ENCODE measurements around the gene RPS6KA6. TPM values are rescaled to one million over a fixed set of nuclear protein-coding genes. Genes with fewer than 3 reads are reported as not detected.
"Not testable (repeated sequence)": the region's sequence is repeated elsewhere in the genome, so short reads cannot be mapped to it uniquely, and the experiment has no call there.

RPS6KA6 gene
- total RNA-seq, 3 donors from 2014 or later: 0.13 to 0.33 (median 0.16) TPM

DNA sequence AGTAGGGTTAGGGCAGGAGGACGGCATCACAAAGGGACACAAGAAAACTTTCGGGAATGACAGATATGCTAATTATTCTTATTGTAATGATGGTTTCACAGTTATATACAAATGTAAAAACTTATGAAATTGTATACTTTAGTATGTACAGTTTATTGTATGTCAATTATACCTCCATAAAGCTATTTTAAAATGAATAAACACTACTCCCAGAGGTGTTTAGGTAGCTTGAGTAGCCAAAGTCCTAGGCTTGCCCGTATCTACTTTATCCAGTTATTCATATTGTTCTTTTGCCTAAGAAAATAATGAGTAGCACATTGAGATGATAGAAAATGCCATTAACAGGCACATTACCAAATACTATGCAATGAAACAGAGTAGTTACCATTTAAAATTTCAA is 43.0 kb downstream of the RPS6KA6 start:
- no peaks in the 10 kb centered on the region for H3K27me3 Mint-ChIP-seq (ENCODE audit: low read depth)
- no peak for DNase-seq
- no peaks in the 10 kb centered on the region for H3K36me3 Mint-ChIP-seq (ENCODE audit: insufficient read depth)
- no peak overlapping the region for H3K4me3 Mint-ChIP-seq
- ATAC-seq: no peak
- H3K9me3 Mint-ChIP-seq: no peaks in the 10 kb centered on the region
- H3K4me1 Mint-ChIP-seq (ENCODE audit: low read depth): no peaks in the 10 kb centered on the region

DNA sequence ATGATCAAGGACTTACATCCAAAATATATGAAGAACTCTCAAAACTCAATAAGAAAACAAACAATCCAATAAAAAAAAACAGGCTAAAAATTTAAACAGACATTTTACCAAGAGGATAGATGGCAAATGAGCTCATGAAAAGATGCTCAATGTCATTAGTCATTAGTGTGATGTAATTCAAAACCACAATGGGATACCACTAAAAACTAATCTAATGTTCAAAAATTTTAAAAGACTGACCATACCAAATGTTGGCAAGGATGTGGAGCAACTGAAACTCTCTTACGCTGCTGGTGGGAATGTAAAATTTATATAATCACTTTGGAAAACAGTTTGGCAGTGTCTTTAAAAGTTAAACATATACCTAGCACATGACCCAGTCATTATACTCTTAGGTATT is 43.7 kb downstream of the RPS6KA6 start:
- no peaks in the 10 kb centered on the region for H3K4me1 Mint-ChIP-seq (ENCODE audit: low read depth)
- no peaks in the 10 kb centered on the region for H3K9me3 Mint-ChIP-seq
- H3K36me3 Mint-ChIP-seq (ENCODE audit: insufficient read depth): no peaks in the 10 kb centered on the region
- H3K4me3 Mint-ChIP-seq: no peak overlapping the region
- H3K27me3 Mint-ChIP-seq (ENCODE audit: low read depth): no peaks in the 10 kb centered on the region
- ATAC-seq (no peak), DNase-seq (no peak)

DNA sequence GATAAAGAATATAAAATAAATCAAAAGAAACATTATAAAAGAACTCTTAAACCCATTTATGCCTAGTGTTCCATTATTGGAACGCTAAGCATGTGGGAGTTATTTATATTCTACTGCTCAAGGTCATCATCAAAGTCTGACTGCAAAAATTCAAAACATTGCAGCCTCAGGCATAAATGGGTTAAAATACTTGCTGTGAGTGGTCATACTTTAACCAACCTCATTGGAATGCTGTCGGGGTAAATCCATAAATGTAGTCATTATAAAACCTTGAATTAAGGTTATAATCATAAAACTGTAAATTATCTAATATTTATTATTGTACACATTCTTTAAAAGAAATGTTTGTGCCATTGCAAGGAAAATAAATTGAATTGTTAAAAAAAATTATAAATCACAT is 55.0 kb downstream of the RPS6KA6 start:
- H3K9me3 Mint-ChIP-seq: no peaks in the 10 kb centered on the region
- H3K36me3 Mint-ChIP-seq (ENCODE audit: insufficient read depth): no peaks in the 10 kb centered on the region
- H3K4me1 Mint-ChIP-seq (ENCODE audit: low read depth): no peaks in the 10 kb centered on the region

DNA sequence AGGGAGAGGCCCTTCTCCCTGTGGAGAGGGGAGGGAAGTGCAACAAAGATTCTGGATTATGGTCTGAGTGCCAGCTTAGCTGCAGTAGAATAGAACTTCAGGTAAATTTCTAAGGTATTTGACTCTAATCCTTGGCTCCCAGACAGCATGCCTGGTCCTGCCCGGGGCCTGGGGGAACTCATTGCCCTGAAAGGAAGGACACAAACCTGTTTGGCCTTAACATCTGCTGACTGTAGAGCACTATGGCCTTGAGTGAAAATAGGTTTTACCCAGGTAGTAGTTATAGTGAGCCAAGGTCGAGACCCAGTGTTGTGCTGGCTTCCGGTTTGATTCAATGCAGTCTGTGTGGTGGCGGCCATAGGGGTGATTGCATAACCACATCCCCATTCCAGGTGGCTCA is 64.4 kb downstream of the RPS6KA6 start:
- no peaks in the 10 kb centered on the region for H3K36me3 Mint-ChIP-seq (ENCODE audit: insufficient read depth)
- DNase-seq: no peak
- ATAC-seq: no peak
- H3K4me1 Mint-ChIP-seq (ENCODE audit: low read depth): no peaks in the 10 kb centered on the region
- no peaks in the 10 kb centered on the region for H3K9me3 Mint-ChIP-seq
- no peak overlapping the region for H3K4me3 Mint-ChIP-seq
- H3K27me3 Mint-ChIP-seq (ENCODE audit: low read depth): no peaks in the 10 kb centered on the region

More for the DNA sequence above, 55.0 kb downstream of the RPS6KA6 start:
- Mint-ChIP-seq H3K27me3 (ENCODE audit: low read depth) (no peaks in the 10 kb centered on the region), H3K4me3 (no peak overlapping the region)
- no peak for ATAC-seq
- no peak for DNase-seq

DNA sequence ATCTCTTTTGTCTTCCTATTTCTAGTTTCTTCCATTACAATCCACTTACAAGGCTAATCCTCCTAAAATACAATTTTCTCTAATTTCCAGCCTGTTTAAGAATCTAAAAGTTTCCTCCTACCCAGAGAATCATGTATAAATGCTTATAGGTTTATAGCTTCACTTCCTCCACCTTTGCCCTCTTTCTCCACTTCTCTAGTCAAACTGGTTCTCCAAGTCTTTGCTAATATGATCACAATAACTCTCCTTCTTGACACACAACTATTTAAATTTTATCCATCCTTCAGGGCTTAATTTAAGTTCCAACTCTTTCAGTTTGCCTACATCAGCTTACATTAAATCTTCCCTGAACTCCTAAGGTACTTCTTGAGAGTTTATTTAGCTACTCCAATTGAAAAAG is 69.2 kb downstream of the RPS6KA6 start:
- Mint-ChIP-seq H3K36me3 (ENCODE audit: insufficient read depth) (no peaks in the 10 kb centered on the region), H3K4me1 (ENCODE audit: low read depth) (no peaks in the 10 kb centered on the region)

DNA sequence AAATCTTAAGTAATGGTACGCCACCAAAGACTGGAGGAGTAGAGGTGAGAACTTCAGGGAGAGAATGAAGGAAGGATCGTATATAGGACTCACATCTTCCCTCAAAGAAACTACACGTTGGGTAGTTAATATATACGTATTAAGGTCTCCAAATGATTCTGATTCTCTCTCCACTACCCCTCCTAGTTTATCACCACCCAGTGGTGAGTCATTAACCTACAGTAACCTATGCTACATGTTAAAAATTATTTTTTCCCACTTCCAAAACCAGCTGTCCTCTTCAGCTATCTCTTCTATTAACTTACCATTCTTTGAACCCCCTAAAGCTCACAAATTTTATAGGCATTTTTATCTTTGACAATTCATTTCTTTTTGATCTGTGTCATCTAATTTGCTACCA is 69.7 kb downstream of the RPS6KA6 start:
- Mint-ChIP-seq H3K36me3 (ENCODE audit: insufficient read depth) (no peaks in the 10 kb centered on the region), H3K4me1 (ENCODE audit: low read depth) (no peaks in the 10 kb centered on the region), H3K4me3 (no peak overlapping the region), H3K27me3 (ENCODE audit: low read depth) (no peaks in the 10 kb centered on the region), H3K9me3 (no peaks in the 10 kb centered on the region)
- no peak for DNase-seq
- ATAC-seq: no peak

More for the DNA sequence above, 69.2 kb downstream of the RPS6KA6 start:
- no peak for DNase-seq
- no peak for ATAC-seq
- no peak overlapping the region for H3K4me3 Mint-ChIP-seq
- no peaks in the 10 kb centered on the region for H3K9me3 Mint-ChIP-seq
- H3K27me3 Mint-ChIP-seq (ENCODE audit: low read depth): no peaks in the 10 kb centered on the region

DNA sequence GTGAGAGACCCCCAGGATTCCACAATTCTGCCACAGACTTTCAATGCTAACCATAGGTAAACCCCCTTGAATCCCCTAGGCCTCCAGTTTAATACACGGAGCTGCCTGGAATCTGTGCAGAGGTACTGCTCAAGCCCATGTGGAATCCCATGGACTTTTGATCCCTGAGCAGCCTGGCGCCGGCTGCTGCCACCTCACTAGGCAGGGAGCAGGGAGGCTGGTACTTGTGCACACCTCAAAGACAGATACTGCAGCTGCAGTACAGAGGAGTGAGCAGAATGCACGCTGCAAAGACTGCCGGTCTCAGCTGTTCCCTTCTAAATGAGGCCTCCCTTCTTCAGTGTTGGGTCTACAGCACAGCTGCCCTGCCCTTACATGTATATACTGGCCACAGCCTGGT is 79.4 kb downstream of the RPS6KA6 start:
- Mint-ChIP-seq H3K4me1 (ENCODE audit: low read depth) (no peaks in the 10 kb centered on the region), H3K36me3 (ENCODE audit: insufficient read depth) (no peaks in the 10 kb centered on the region), H3K27me3 (ENCODE audit: low read depth) (no peaks in the 10 kb centered on the region), H3K4me3 (no peak overlapping the region), H3K9me3 (peaks cover 5% of the 10 kb centered on the region)
- no peak for DNase-seq
- ATAC-seq: no peak

DNA sequence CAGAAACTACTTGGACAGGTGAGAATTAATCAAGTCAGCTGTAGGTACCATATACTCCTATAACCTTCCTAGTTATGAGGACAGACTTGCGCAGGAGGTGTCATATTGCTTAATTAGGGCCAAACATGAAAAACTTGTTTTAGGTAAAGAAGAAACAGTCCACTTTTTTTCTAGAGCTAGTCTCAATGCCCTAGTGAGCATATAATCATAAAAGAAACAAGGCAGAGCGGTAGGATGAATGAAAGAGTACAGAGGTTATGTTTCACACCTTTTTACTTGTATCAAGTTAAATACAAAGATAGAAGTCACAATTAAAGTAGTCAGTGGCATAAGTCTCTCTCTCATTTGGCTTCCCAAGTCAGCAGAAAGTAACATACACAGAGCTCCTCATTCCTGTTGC is 88.9 kb downstream of the RPS6KA6 start:
- Mint-ChIP-seq H3K4me3 (no peak overlapping the region), H3K4me1 (ENCODE audit: low read depth) (no peaks in the 10 kb centered on the region), H3K27me3 (ENCODE audit: low read depth) (no peaks in the 10 kb centered on the region), H3K9me3 (no peaks in the 10 kb centered on the region), H3K36me3 (ENCODE audit: insufficient read depth) (no peaks in the 10 kb centered on the region)
- DNase-seq (no peak), ATAC-seq (no peak)

DNA sequence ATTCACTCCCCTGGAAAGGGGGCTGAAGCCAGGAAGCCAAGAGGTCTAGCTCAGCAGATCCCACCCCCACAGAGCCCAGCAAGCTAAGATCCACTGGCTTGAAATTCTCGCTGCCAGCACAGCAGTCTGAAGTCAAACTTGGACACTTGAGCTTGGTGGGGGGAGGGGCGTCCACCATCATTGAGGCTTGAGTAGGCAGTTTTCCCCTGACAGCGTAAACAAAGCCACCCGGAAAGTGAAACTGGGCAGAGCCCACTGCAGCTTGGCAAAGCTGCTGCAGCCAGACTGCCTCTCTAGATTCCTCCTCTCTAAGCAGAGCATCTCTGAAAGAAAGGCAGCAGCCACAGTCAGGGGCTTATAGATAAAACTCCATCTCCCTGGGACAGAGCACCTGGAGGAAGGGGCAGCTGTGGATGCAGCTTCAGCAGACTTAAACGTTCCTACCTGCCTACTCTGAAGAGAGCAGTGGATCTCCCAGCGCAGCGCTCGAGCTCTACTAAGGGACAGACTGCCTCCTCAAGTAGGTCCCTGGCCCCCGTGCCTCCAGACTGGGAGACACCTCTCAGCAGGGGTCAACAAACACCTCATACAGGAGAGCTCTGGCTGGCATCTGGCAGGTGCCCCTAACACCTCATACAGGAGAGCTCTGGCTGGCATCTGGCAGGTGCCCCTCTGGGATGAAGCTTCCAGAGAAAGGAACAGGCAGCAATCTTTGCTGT is 108.4 kb downstream of the RPS6KA6 start:
- DNase-seq; H3K27me3 Mint-ChIP-seq (ENCODE audit: low read depth); H3K4me3 Mint-ChIP-seq; ATAC-seq; H3K36me3 Mint-ChIP-seq (ENCODE audit: insufficient read depth); H3K4me1 Mint-ChIP-seq (ENCODE audit: low read depth): not testable (repeated sequence)
- peaks cover 13% of the 10 kb centered on the region for H3K9me3 Mint-ChIP-seq

DNA sequence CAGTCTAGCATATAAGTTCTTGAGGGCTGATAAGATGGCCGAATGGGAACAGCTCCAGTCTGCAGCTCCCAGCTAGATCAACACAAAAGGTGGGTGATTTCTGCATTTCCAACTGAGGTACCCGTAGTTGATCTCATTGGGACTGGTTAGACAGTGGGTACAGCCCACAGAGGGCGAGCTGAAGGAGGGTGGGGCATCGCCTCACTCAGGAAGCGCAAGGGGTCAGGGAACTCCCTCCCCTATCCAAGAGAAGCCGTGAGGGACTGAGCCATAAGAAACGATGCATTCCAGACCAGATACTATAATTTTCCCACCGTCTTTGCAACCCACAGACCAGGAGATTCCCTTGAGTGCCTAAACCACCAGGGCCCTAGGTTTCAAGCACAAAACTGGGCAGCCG is 109.0 kb downstream of the RPS6KA6 start:
- Mint-ChIP-seq H3K4me3 (no peak overlapping the region), H3K4me1 (ENCODE audit: low read depth) (no peaks in the 10 kb centered on the region), H3K9me3 (peaks cover 11% of the 10 kb centered on the region), H3K36me3 (ENCODE audit: insufficient read depth) (no peaks in the 10 kb centered on the region), H3K27me3 (ENCODE audit: low read depth) (no peaks in the 10 kb centered on the region)
- ATAC-seq: no peak
- DNase-seq: no peak

DNA sequence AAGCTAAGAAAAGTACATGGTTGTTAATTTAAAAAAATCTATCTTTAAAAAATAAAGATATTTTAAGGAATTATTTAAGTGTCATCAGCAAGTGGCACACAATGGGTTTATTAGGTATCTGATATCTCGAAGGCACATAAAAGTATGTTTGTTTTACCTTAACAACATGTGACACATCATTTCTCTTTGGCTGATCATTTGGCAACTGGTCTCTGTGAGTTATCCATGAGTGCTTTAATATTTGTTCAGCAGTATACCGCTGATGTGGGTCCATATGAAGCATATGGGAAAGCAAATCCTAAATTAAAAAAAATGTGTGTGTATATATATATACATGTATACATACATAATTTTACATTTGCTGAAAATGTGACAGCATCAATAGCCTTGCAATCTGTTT is 123.2 kb downstream of the RPS6KA6 start:
- no peaks in the 10 kb centered on the region for H3K36me3 Mint-ChIP-seq (ENCODE audit: insufficient read depth)
- H3K9me3 Mint-ChIP-seq: no peaks in the 10 kb centered on the region
- H3K4me3 Mint-ChIP-seq: no peak overlapping the region
- no peaks in the 10 kb centered on the region for H3K4me1 Mint-ChIP-seq (ENCODE audit: low read depth)
- ATAC-seq: no peak
- H3K27me3 Mint-ChIP-seq (ENCODE audit: low read depth): no peaks in the 10 kb centered on the region
- no peak for DNase-seq

DNA sequence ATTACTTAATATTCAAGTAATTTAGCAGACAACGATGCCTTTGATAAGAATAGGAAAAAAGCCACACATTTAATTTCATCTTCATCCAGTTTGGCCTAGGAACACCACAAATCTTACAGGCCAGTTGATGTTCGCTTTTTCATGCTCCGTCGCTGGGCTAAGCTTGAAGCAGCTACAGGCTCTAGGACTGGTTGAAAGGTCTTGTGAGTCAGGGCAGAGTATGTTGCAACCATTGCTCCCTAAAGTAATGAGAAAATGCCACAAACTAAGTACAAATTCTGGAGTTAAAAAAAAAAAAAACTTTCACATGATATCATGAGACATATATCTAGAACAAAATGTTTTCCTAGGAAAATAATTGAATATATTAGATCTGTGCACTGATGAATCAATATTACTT is 123.8 kb downstream of the RPS6KA6 start:
- Mint-ChIP-seq H3K9me3 (no peaks in the 10 kb centered on the region), H3K4me3 (no peak overlapping the region), H3K4me1 (ENCODE audit: low read depth) (no peaks in the 10 kb centered on the region), H3K27me3 (ENCODE audit: low read depth) (no peaks in the 10 kb centered on the region), H3K36me3 (ENCODE audit: insufficient read depth) (no peaks in the 10 kb centered on the region)
- ATAC-seq (no peak), DNase-seq (no peak)

DNA sequence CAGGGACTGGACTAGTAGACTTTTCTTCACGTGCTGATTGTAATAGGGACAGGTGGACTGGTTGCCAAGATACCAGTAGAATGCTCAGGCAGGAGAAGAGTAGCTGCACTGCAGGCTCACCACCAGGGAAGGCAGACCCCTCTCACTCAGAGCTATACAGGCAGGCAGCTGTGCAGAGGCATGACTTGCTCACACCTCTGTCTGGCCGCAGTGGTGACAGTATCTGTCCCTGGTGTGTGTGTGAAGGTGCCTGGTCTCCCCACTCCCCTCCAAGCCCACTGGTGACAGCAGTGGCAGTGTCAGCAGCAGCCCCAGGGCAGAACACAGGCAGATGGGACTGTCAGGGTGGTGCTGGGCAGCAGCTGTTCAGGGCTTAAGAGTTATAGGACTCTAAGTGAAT is 140.7 kb downstream of the RPS6KA6 start:
- H3K9me3 Mint-ChIP-seq: no peaks in the 10 kb centered on the region
- no peak for ATAC-seq

DNA sequence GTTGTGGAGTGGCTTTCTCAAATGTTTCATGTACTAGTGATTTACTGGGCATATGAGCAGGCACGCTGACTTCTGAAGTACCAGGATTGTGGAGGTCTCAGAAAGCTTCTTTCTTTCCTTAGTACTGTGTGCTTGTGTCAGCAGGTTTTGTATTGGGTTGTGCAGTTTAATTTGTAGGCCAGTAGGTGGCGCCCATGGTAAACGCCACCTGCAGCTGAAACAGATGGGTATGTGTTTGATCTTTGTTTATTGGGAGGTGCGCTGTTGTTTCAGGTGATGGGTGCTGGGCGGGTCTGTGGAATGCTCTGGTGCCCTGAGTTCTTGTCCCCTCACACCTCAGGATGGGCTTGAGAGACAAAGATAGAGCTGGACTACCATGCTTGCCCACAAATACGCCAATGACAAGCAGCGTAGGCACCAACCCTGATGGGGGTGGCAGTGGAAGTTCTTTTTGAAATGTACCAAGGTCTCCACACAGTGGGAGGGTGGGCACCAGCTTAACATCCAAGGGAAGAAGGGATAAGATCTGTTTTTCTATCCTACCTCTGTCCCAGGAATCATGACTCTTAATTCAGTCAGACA is 141.5 kb downstream of the RPS6KA6 start:
- Mint-ChIP-seq H3K27me3 (ENCODE audit: low read depth) (peaks cover 2% of the 10 kb centered on the region), H3K36me3 (ENCODE audit: insufficient read depth) (no peaks in the 10 kb centered on the region), H3K4me1 (ENCODE audit: low read depth) (no peaks in the 10 kb centered on the region), H3K9me3 (no peaks in the 10 kb centered on the region), H3K4me3 (no peak overlapping the region)
- ATAC-seq (no peak), DNase-seq (no peak)

More for the DNA sequence above, 140.7 kb downstream of the RPS6KA6 start:
- no peak overlapping the region for H3K4me3 Mint-ChIP-seq
- no peak for DNase-seq
- H3K4me1 Mint-ChIP-seq (ENCODE audit: low read depth): no peaks in the 10 kb centered on the region
- H3K36me3 Mint-ChIP-seq (ENCODE audit: insufficient read depth): no peaks in the 10 kb centered on the region
- peaks cover 2% of the 10 kb centered on the region for H3K27me3 Mint-ChIP-seq (ENCODE audit: low read depth)

DNA sequence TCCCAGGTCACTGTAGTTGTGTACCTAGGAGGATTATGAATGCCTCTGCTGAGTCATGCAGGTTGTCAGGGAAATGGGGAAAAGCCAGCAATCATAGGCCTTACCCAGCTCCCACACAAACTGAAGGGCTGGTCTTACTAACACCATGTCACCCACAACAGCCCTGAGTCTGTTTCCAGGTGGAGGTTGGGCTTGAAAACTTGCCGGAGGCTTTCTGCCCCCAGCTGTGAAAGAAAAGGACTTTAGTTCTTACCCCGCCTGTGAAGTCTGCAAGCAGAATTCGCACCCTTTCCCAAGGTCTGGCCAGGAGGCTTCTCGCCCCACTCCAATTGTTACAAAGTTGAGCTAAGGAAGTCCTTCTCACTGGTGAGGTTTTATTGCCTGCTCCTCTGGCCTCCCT is 143.9 kb downstream of the RPS6KA6 start:
- DNase-seq (no peak), ATAC-seq (no peak)
- Mint-ChIP-seq H3K4me1 (ENCODE audit: low read depth) (no peaks in the 10 kb centered on the region), H3K27me3 (ENCODE audit: low read depth) (peaks cover 2% of the 10 kb centered on the region), H3K36me3 (ENCODE audit: insufficient read depth) (no peaks in the 10 kb centered on the region), H3K4me3 (no peak overlapping the region), H3K9me3 (peaks cover 4% of the 10 kb centered on the region)

Measured in activated T-cell treated with anti-CD3 and anti-CD28 coated beads, Interleukin-2, amount 50 U/mL, for 4 hours (primary cell).